HL-60 (cell line): ENCODE data around the gene HACD2.

Experiments used
- DNase-seq, 2 experiments: peaks; one replicate each; pipeline ENCODE4 v3.0.0-alpha.2; 2010 to 2020; ENCODE audit warnings: low read depth in 1 of 2, low spot score in 1 of 2
- H3K27ac ChIP-seq: fragments of 250-450 bp; sonication (Bioruptor Pico); replicated peaks from 2 replicates; pipeline ENCODE4 v1.5.1; 2020; ENCODE audit warnings: mild to moderate bottlenecking, moderate library complexity
- H3K27me3 ChIP-seq: fragments of 250-450 bp; sonication (Bioruptor Pico); 2 replicates; pipeline ENCODE4 v1.5.1; 2021; ENCODE audit warnings: mild to moderate bottlenecking, moderate library complexity; ENCODE audit not compliant: insufficient read depth, poor library complexity, severe bottlenecking
- H3K4me3 ChIP-seq: replicated peaks from 2 replicates; pipeline ENCODE4 v1.5.1; 2011; ENCODE audit warnings: mild to moderate bottlenecking, control low read depth, low read length; ENCODE audit not compliant: insufficient read depth
- CTCF ChIP-seq: IDR thresholded peaks from one replicate; pipeline ENCODE4 v1.5.1; 2011; ENCODE audit warnings: low read length, control low read depth, inconsistent platforms; ENCODE audit not compliant: insufficient read depth
- GABPA ChIP-seq: IDR thresholded peaks from 2 replicates; pipeline ENCODE4 v1.6.1; 2012; ENCODE audit warnings: low read depth
- POLR2AphosphoS5 ChIP-seq: IDR thresholded peaks from 2 replicates; pipeline ENCODE4 v1.6.1; 2012; ENCODE audit warnings: low read depth
- REST ChIP-seq: IDR thresholded peaks from 2 replicates; pipeline ENCODE4 v1.6.1; 2012; ENCODE audit warnings: low read depth; ENCODE audit not compliant: insufficient replicate concordance
- SPI1 ChIP-seq: IDR thresholded peaks from 2 replicates; pipeline ENCODE4 v1.6.1; 2012; ENCODE audit warnings: low read depth, mild to moderate bottlenecking, borderline replicate concordance

The HACD2 gene

GRCh38 chr3:123587401-123587800 is 2.5 kb upstream of the HACD2 start:
- Histone ChIP-seq H3K27ac (no peak overlapping the region), H3K27me3 (no peaks in the 10 kb centered on the region), H3K4me3 (no peak overlapping the region)
- no peak for DNase-seq
- TF ChIP-seq SPI1 = no peak
- no peak for TF ChIP-seq POLR2AphosphoS5
- no peak for TF ChIP-seq GABPA
- no peak for TF ChIP-seq REST
- no peak for TF ChIP-seq CTCF

- TF ChIP-seq POLR2AphosphoS5 = no peak
- no peak for TF ChIP-seq CTCF
- no peak for TF ChIP-seq GABPA
- no peak for DNase-seq
- H3K4me3 ChIP-seq = no peak overlapping the region
- no peaks in the 10 kb centered on the region for H3K27me3 ChIP-seq
- no peak overlapping the region for H3K27ac ChIP-seq
Observed at GRCh38 chr3:123586968-123587367, 2.1 kb upstream of the HACD2 start.

GRCh38 chr3:123586131-123586530 is 1.3 kb upstream of the HACD2 start:
- H3K27ac ChIP-seq = peak overlapping the region; percentile 96
- peak overlapping the region; percentile 92 for H3K4me3 ChIP-seq
- no peaks in the 10 kb centered on the region for H3K27me3 ChIP-seq
- DNase-seq = peak; percentile 35 to 61
- TF ChIP-seq SPI1 = no peak
- TF ChIP-seq REST = no peak

GRCh38 chr3:123584284-123584987 is 417 bp downstream of the HACD2 start:
- Histone ChIP-seq H3K27me3 (no peaks in the 10 kb centered on the region), H3K4me3 (peak overlapping the region; percentile 92), H3K27ac (peak overlapping the region; percentile 96)
- TF ChIP-seq CTCF (no peak), SPI1 (no peak), REST (no peak), POLR2AphosphoS5 (no peak), GABPA (no peak)
- DNase-seq = no peak
